HG03025 (cell line): ENCODE results near the gene TIGD1.

Experiments used
- ATAC-seq: cut with Tn5 transposase; IDR thresholded peaks from one replicate; pipeline ENCODE4 v1.9.1; 2021; ENCODE audit warnings: mild to moderate bottlenecking, moderate library complexity; ENCODE audit not compliant: unreplicated experiment, low FRiP score

Gene TIGD1

GRCh38 chr2:232504438-232504837 lies 45.9 kb downstream of the TIGD1 start:
- ATAC-seq: no peak

GRCh38 chr2:232503809-232504323 lies 46.5 kb downstream of the TIGD1 start:
- ATAC-seq: no peak

GRCh38 chr2:232502911-232503808 lies 47.2 kb downstream of the TIGD1 start:
- ATAC-seq: no peak

GRCh38 chr2:232502511-232502910 lies 47.8 kb downstream of the TIGD1 start:
- no peak for ATAC-seq

GRCh38 chr2:232501794-232502390 lies 48.5 kb downstream of the TIGD1 start:
- ATAC-seq: no peak

GRCh38 chr2:232501331-232501771 lies 49.0 kb downstream of the TIGD1 start:
- ATAC-seq: no peak

GRCh38 chr2:232498452-232498851 lies 51.9 kb downstream of the TIGD1 start:
- no peak for ATAC-seq
